ENCODE measurements around the gene SDC4.

Gene SDC4

GRCh38 chr20:45279992-45280391, 68.2 kb downstream of the SDC4 start (continued):
- TF ChIP-seq AEBP2 (tag by site-specific recombination; IDR thresholded peaks at IDR 0.05; ENCODE audit: borderline replicate concordance) (no peak), ZNF350 (tag by site-specific recombination; IDR thresholded peaks at IDR 0.05) (no peak), ZBTB21 (tag by site-specific recombination; IDR thresholded peaks at IDR 0.05) (peak; percentile 85)

GRCh38 chr20:45275338-45275737, 72.9 kb downstream of the SDC4 start:
- H3K36me3 ChIP-seq (ENCODE audit: control insufficient read depth in 2 of 2, insufficient read depth in 1 of 2, low read length in 2 of 2), result no peaks in the 10 kb centered on the region
- H3K4me1 ChIP-seq (ENCODE audit: control insufficient read depth, insufficient read depth, low read length), result no peaks in the 10 kb centered on the region
- CTCF ChIA-PET, result interaction anchor here (0.6 to 0.7 kb wide), 2 partner anchors 15 to 28 kb away, joined by 3 read pairs; no protein-coding TSS in a partner anchor
- no peaks in the 10 kb centered on the region for H3K9me3 ChIP-seq (ENCODE audit: control insufficient read depth, insufficient read depth, low read depth, low read length)
- no peak overlapping the region for H3K4me3 ChIP-seq (ENCODE audit: low read depth, low read length)
- no peak for TF ChIP-seq ZNF555 (tag by site-specific recombination; conservative IDR thresholded peaks at IDR 0.05)
- TF ChIP-seq ZNF692 (tag by site-specific recombination; IDR thresholded peaks at IDR 0.05), result no peak
- no peak for TF ChIP-seq ZNF350 (tag by site-specific recombination; IDR thresholded peaks at IDR 0.05)
- TF ChIP-seq KLF8 (tag by site-specific recombination; IDR thresholded peaks at IDR 0.05), result no peak
- no peak for TF ChIP-seq ZNF133 (tag by site-specific recombination; IDR thresholded peaks at IDR 0.05)
- TF ChIP-seq KLF1 (tag by site-specific recombination; IDR thresholded peaks at IDR 0.05), result no peak
- POLR2A ChIA-PET, result no interaction called here
- H3K27ac ChIP-seq (ENCODE audit: extremely low read depth, low read depth, low read length), result no peak overlapping the region

All from HEK293 (cell line).